Gastroesophageal sphincter (tissue), 3 donors: Measurements from ENCODE around the gene NOC2L.

Experiments used
- POLR2A ChIP-seq, 2 donors: fragments of 450-650 bp; IDR thresholded peaks; one replicate each; pipeline ENCODE4 v1.6.1; 2017; ENCODE audit warnings: antibody characterized with exemption in 2 of 2, mild to moderate bottlenecking in 2 of 2, moderate library complexity in 1 of 2
- POLR2AphosphoS5 ChIP-seq: sonication (generic); formaldehyde crosslinking; IDR thresholded peaks from one replicate; pipeline ENCODE4 v1.6.1; 2017; ENCODE audit warnings: antibody characterized with exemption
- TF ChIP-seq, protein P1 (sequence below), 4 experiments: fragments of 200-600 bp in 2 of 4; fragments of 450-650 bp in 2 of 4; sonication (generic) in 1 of 4; IDR thresholded peaks; one replicate each; pipeline ENCODE4 v1.5.1; 2017 to 2019; ENCODE audit warnings: antibody characterized with exemption in 4 of 4, mild to moderate bottlenecking in 2 of 4, moderate library complexity in 2 of 4

DNA sequence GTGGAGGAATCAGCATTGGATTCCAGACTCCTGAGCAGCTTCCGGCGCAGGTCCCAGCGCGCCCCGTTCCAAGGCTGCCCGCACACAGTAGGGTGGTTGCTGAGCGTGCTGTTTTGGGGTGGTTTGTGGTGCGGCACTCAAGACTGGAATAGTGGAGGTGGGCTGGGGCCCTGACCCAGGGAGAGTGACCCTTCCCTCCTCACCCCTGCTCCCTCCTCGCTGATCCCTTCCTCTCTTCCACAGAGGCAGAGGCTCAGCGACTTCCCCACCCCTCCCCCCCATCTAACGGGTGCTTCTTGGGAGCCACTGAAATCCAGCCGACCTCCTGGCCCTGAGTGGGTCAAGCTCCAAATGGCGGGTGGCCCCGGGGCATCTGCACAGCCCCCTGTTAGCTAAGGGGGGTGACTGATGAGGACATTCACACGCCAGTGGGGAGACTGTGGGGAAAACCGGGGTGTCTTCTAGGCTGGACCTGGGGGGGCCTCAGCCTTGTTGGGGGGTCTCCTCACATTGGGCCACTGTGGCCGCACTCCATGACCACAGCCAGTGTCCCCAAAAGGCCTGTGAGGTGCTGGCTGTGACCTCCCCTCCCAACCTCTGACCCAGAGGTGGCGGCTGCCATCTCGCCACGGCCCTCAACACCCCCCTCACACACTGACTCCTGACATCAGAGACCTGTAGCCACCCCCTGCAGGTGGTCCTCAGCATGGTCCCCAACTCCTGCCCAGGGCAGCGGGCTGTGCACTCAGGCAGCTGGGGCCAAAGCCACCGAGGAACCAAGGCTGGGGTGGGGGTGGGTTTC lies 44.8 kb upstream of the NOC2L start:
- TF ChIP-seq, protein P1, sequence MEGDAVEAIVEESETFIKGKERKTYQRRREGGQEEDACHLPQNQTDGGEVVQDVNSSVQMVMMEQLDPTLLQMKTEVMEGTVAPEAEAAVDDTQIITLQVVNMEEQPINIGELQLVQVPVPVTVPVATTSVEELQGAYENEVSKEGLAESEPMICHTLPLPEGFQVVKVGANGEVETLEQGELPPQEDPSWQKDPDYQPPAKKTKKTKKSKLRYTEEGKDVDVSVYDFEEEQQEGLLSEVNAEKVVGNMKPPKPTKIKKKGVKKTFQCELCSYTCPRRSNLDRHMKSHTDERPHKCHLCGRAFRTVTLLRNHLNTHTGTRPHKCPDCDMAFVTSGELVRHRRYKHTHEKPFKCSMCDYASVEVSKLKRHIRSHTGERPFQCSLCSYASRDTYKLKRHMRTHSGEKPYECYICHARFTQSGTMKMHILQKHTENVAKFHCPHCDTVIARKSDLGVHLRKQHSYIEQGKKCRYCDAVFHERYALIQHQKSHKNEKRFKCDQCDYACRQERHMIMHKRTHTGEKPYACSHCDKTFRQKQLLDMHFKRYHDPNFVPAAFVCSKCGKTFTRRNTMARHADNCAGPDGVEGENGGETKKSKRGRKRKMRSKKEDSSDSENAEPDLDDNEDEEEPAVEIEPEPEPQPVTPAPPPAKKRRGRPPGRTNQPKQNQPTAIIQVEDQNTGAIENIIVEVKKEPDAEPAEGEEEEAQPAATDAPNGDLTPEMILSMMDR (IDR thresholded peaks at IDR 0.05), result no peak
- TF ChIP-seq POLR2A (IDR thresholded peaks at IDR 0.05) (no peak), POLR2AphosphoS5 (no peak)
